Esophagus muscularis mucosa (tissue), 4 donors: Measurements from ENCODE around the gene OR7G3. TPM values are rescaled to one million over a fixed set of nuclear protein-coding genes. Genes with fewer than 3 reads are reported as not detected.

Experiments
- DNase-seq: peaks from one replicate; pipeline ENCODE4 v3.0.0-alpha.2; 2017; ENCODE audit errors: extremely low spot score
- H3K27ac ChIP-seq, 4 donors: fragments of 200-600 bp; sonication (generic); replicated peaks in 1 of 4; 1 replicate in 3 of 4; 2 replicates in 1 of 4; pipeline ENCODE4 v1.5.1; 2016 to 2019; ENCODE audit warnings: mild to moderate bottlenecking in 1 of 4
- H3K27me3 ChIP-seq, 4 donors: fragments of 200-600 bp; sonication (generic); one replicate each; pipeline versions ENCODE4 v1.5.1 to v1.6.0; 2016 to 2019
- H3K36me3 ChIP-seq, 4 donors: fragments of 200-600 bp; sonication (generic); one replicate each; pipeline ENCODE4 v1.5.1; 2016 to 2019
- H3K4me1 ChIP-seq, 4 donors: fragments of 200-600 bp; sonication (generic); one replicate each; pipeline ENCODE4 v1.5.1; 2016 to 2019
- H3K4me3 ChIP-seq, 4 donors: fragments of 200-600 bp; sonication (generic); 1 replicate in 2 of 4; 2 replicates in 2 of 4; pipeline ENCODE4 v1.5.1; 2016 to 2019; ENCODE audit warnings: mild to moderate bottlenecking in 4 of 4, moderate library complexity in 1 of 4
- H3K9me3 ChIP-seq, 4 donors: fragments of 200-600 bp; sonication (generic); 1 replicate in 3 of 4; 2 replicates in 1 of 4; pipeline ENCODE4 v1.5.1; 2016 to 2019
- EP300 ChIP-seq: sonication (generic); formaldehyde crosslinking; IDR thresholded peaks from one replicate; pipeline ENCODE4 v1.6.1; 2017; ENCODE audit warnings: antibody characterized with exemption
- POLR2A ChIP-seq: fragments of 450-650 bp; IDR thresholded peaks from one replicate; pipeline ENCODE4 v1.6.1; 2017; ENCODE audit warnings: antibody characterized with exemption, moderate library complexity, mild to moderate bottlenecking, low read depth
- POLR2AphosphoS5 ChIP-seq, 2 donors: sonication (generic); formaldehyde crosslinking; IDR thresholded peaks; one replicate each; pipeline ENCODE4 v1.6.1; 2017; ENCODE audit warnings: antibody characterized with exemption in 2 of 2
- WGBS: methylation state at CpG from one replicate; pipeline ENCODE4 v1.1.5; 2018; 5-methylcytosine and 5-hydroxymethylcytosine counted together
- intact Hi-C: fragments of 100-400 bp; cut with DNase I; formaldehyde crosslinking; loops from one replicate; pipeline ENCODE4 v1.15.1; 2023
- total RNA-seq, 4 donors: library from RNA; depleted of rRNA; stranded (reverse); fragments of >200 nt; gene quantifications; one replicate each; pipeline versions ENCODE4 v1.1.0 to v1.2.1, GENCODE V29; 2016
- TF ChIP-seq, protein P1 (sequence below), 3 experiments: fragments of 200-600 bp in 2 of 3; fragments of 450-650 bp in 1 of 3; sonication (generic) in 2 of 3; IDR thresholded peaks; one replicate each; pipeline ENCODE4 v1.5.1; 2017 to 2019; ENCODE audit warnings: antibody characterized with exemption in 3 of 3, mild to moderate bottlenecking in 2 of 3, moderate library complexity in 1 of 3

OR7G3 gene
- total RNA-seq, 4 donors from 2014 or later: not detected

DNA sequence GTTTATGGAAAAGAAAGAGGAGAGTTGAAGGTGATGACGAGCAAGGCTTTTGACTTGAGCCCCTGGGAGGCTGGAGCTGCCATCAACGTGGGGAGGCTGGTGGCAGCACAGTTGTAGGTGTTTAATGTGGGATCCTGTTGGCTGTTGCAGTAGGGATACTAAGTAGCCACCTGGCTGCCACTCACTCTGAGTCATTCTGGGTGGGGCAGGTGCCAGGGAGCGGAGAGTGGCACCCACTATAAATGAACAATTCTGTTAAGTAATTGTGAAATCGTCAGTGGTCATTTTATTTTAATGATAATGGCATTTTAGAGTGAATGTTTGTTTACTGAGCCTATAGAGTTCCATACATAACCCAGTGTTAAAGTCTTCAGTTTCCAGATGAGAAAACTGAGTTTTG is 23.2 kb upstream of the OR7G3 start:
- peaks cover 0 to 4% (median 0%) of the 10 kb centered on the region in 4 donors for H3K4me1 ChIP-seq
- intact Hi-C loops: loop anchor here (10.0 kb wide), 2 partner anchors 475 to 645 kb away; partner anchors contain the start of gene ZNF561
- no peak overlapping the region for H3K4me3 ChIP-seq
- no peak overlapping the region for H3K27ac ChIP-seq
- no peak for DNase-seq
- H3K36me3 ChIP-seq: peaks cover 0 to 19% (median 5%) of the 10 kb centered on the region in 4 donors
- H3K27me3 ChIP-seq: no peaks in the 10 kb centered on the region
- peaks cover 0 to 18% (median 10%) of the 10 kb centered on the region in 4 donors for H3K9me3 ChIP-seq
- TF ChIP-seq POLR2A: no peak
- TF ChIP-seq, protein P1, sequence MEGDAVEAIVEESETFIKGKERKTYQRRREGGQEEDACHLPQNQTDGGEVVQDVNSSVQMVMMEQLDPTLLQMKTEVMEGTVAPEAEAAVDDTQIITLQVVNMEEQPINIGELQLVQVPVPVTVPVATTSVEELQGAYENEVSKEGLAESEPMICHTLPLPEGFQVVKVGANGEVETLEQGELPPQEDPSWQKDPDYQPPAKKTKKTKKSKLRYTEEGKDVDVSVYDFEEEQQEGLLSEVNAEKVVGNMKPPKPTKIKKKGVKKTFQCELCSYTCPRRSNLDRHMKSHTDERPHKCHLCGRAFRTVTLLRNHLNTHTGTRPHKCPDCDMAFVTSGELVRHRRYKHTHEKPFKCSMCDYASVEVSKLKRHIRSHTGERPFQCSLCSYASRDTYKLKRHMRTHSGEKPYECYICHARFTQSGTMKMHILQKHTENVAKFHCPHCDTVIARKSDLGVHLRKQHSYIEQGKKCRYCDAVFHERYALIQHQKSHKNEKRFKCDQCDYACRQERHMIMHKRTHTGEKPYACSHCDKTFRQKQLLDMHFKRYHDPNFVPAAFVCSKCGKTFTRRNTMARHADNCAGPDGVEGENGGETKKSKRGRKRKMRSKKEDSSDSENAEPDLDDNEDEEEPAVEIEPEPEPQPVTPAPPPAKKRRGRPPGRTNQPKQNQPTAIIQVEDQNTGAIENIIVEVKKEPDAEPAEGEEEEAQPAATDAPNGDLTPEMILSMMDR (IDR thresholded peaks at IDR 0.05): no peak
- no peak for TF ChIP-seq POLR2AphosphoS5 (IDR thresholded peaks at IDR 0.05)
- no peak for TF ChIP-seq EP300
- 94% methylated on average over 4 of the region's 4 CpGs for WGBS

DNA sequence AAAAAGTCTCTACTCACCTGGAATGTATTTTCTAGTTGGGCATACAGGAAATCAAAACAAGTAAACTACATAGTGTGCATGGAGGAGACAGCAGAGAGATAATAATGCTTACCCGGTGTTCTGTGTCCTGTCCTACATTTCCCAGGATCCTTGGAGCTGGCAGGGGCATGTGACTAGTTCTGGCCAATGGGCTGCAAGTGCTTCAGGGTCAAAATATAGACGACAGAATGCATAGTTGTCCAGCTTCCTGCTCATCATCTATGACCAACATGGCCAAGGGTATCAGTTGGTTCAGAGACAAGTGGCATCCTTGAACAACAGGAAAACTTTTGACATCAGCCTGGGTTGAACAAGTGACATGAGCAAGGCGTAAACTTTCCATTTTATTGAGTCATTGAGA is 21.9 kb upstream of the OR7G3 start:
- TF ChIP-seq POLR2AphosphoS5 (IDR thresholded peaks at IDR 0.05) (no peak), EP300 (no peak), POLR2A (no peak)
- TF ChIP-seq, protein P1 (IDR thresholded peaks at IDR 0.05): no peak
- Histone ChIP-seq H3K4me1 (peaks cover 0 to 4% (median 0%) of the 10 kb centered on the region in 4 donors), H3K27me3 (no peaks in the 10 kb centered on the region), H3K9me3 (peaks cover 0 to 22% (median 12%) of the 10 kb centered on the region in 4 donors), H3K27ac (no peak overlapping the region), H3K36me3 (peaks cover 0 to 20% (median 5%) of the 10 kb centered on the region in 4 donors), H3K4me3 (no peak overlapping the region)
- intact Hi-C loops: loop anchor here (10.0 kb wide), 2 partner anchors 476 to 646 kb away; partner anchors contain the start of gene ZNF561
- no peak for DNase-seq
- WGBS: 95% methylated on average over 3 of the region's 3 CpGs

DNA sequence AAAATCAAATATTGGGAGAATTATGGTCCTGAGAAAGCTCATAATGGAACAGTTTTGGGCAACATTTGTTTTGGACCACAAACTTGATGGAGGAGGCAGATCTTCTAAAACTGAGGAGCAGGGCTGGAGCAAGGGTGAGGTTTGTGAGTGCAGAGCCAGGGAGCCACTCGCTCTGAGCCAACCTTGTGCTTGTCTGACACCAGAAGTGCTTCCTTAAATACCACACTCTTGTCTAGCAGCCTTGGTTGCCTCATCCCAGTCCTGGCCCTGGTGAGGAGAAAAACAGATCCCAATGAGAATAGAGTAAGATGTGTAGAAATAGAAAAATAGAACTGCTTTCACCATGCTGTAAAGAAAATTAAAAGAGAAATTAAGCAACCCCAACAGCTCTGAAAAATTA is 20.1 kb upstream of the OR7G3 start:
- TF ChIP-seq EP300: no peak
- TF ChIP-seq, protein P1 (IDR thresholded peaks at IDR 0.05): no peak
- no peak for TF ChIP-seq POLR2AphosphoS5 (IDR thresholded peaks at IDR 0.05)
- no peak for TF ChIP-seq POLR2A
- Histone ChIP-seq H3K27ac (no peak overlapping the region), H3K9me3 (peaks cover 0 to 18% (median 12%) of the 10 kb centered on the region in 4 donors), H3K27me3 (no peaks in the 10 kb centered on the region), H3K36me3 (peaks cover 0 to 11% (median 4%) of the 10 kb centered on the region in 4 donors), H3K4me1 (peaks cover 4 to 15% (median 5%) of the 10 kb centered on the region in 4 donors), H3K4me3 (no peak overlapping the region)
- DNase-seq: no peak
- intact Hi-C loops: loop anchor here (10.0 kb wide), 2 partner anchors 478 to 648 kb away; partner anchors contain the start of gene ZNF561
- 82% methylated on average over 1 of the region's 1 CpG for WGBS

DNA sequence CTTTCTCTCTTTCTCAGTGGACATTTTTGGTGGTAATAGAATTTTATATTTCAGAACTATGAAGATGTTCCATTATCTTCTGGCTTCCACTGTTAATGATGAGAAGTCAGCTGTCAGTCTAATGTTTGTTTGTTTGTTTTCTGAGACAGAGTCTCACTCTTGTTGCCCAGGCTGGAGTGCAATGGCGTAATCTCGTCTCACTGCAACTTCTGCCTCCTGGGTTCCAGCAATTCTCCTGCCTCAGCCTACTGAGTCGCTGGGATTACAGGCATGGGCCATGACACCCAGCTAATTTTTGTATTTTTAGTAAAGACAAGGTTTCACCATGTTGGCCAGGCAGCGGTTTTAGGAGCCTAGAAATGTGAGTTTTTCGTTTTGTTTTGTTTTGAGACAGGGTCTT is 18.2 kb upstream of the OR7G3 start:
- peaks cover 0 to 18% (median 12%) of the 10 kb centered on the region in 4 donors for H3K9me3 ChIP-seq
- peaks cover 0 to 11% (median 4%) of the 10 kb centered on the region in 4 donors for H3K36me3 ChIP-seq
- 98% methylated on average over 5 of the region's 5 CpGs for WGBS
- H3K4me3 ChIP-seq: no peak overlapping the region
- TF ChIP-seq, protein P1 (IDR thresholded peaks at IDR 0.05): no peak
- no peak for TF ChIP-seq EP300
- no peak for TF ChIP-seq POLR2A
- no peak for TF ChIP-seq POLR2AphosphoS5 (IDR thresholded peaks at IDR 0.05)
- H3K27ac ChIP-seq: no peak overlapping the region
- no peaks in the 10 kb centered on the region for H3K27me3 ChIP-seq
- peaks cover 15 to 26% (median 17%) of the 10 kb centered on the region in 4 donors for H3K4me1 ChIP-seq
- intact Hi-C loops: loop anchor here (5.0 to 10.0 kb wide), 3 partner anchors 162 to 650 kb away; partner anchors contain the start of genes ZNF561 and ZNF699
- DNase-seq: no peak
